Trophoblast cell (in vitro differentiated cells and primary cell): ENCODE measurements around the gene FHAD1.
A peak's percentile ranks its signal among the peaks of the same experiment; 100 is the strongest.

Experiments used
- DNase-seq, 2 donors: peaks; one replicate each; pipeline ENCODE4 v3.0.0-alpha.2; 2016
- H2AFZ ChIP-seq: 2 replicates; pipeline ENCODE4 v1.6.1; 2013; ENCODE audit warnings: low read length, moderate library complexity, mild to moderate bottlenecking; ENCODE audit not compliant: insufficient read depth, poor library complexity
- H2AK5ac ChIP-seq: 2 replicates; pipeline ENCODE4 v1.6.1; 2013; ENCODE audit warnings: mild to moderate bottlenecking, low read length
- H2BK120ac ChIP-seq: 2 replicates; pipeline ENCODE4 v1.6.1; 2013; ENCODE audit warnings: low read length, mild to moderate bottlenecking, moderate library complexity; ENCODE audit not compliant: insufficient read depth, poor library complexity
- H2BK12ac ChIP-seq: 2 replicates; pipeline ENCODE4 v1.6.1; 2013; ENCODE audit warnings: mild to moderate bottlenecking, low read length, moderate library complexity
- H2BK5ac ChIP-seq: 2 replicates; pipeline ENCODE4 v1.6.1; 2013; ENCODE audit warnings: low read length, low read depth, moderate library complexity, mild to moderate bottlenecking; ENCODE audit not compliant: poor library complexity
- H3K14ac ChIP-seq: 2 replicates; pipeline ENCODE4 v1.6.1; 2013; ENCODE audit warnings: mild to moderate bottlenecking, low read length
- H3K18ac ChIP-seq: 2 replicates; pipeline ENCODE4 v1.6.1; 2013; ENCODE audit warnings: mild to moderate bottlenecking, low read length
- H3K23ac ChIP-seq: 2 replicates; pipeline ENCODE4 v1.6.1; 2013; ENCODE audit warnings: low read length
- H3K27ac ChIP-seq: 2 replicates; pipeline ENCODE4 v1.5.1; 2013; ENCODE audit warnings: low read depth, mild to moderate bottlenecking, inconsistent platforms, low read length, moderate library complexity
- H3K27me3 ChIP-seq: 2 replicates; pipeline ENCODE4 v1.6.1; 2013; ENCODE audit warnings: inconsistent platforms, mild to moderate bottlenecking, low read length, moderate library complexity; ENCODE audit not compliant: insufficient read depth
- H3K36me3 ChIP-seq, 2 experiments: 1 replicate in 1 of 2; 2 replicates in 1 of 2; pipeline ENCODE4 v1.6.1; 2013; ENCODE audit warnings: low read length in 2 of 2, mild to moderate bottlenecking in 2 of 2, moderate library complexity in 1 of 2; ENCODE audit not compliant: insufficient read depth in 2 of 2, control insufficient read depth in 1 of 2
- H3K4ac ChIP-seq: 2 replicates; pipeline ENCODE4 v1.6.1; 2013; ENCODE audit warnings: low read depth, mild to moderate bottlenecking, low read length, moderate library complexity
- H3K4me1 ChIP-seq, 2 experiments: 1 replicate in 1 of 2; 2 replicates in 1 of 2; pipeline ENCODE4 v1.6.1; 2013; ENCODE audit warnings: low read length in 2 of 2, mild to moderate bottlenecking in 2 of 2, moderate library complexity in 1 of 2; ENCODE audit not compliant: insufficient read depth in 2 of 2, control insufficient read depth in 1 of 2
- H3K4me2 ChIP-seq: 2 replicates; pipeline ENCODE4 v1.6.1; 2013; ENCODE audit warnings: inconsistent platforms, mild to moderate bottlenecking, low read length, moderate library complexity
- H3K4me3 ChIP-seq: 2 replicates; pipeline ENCODE4 v1.5.1; 2013; ENCODE audit warnings: mild to moderate bottlenecking, low read depth, low read length, inconsistent platforms
- H3K79me1 ChIP-seq: one replicate; pipeline ENCODE4 v1.6.1; 2013; ENCODE audit warnings: low read length
- H3K79me2 ChIP-seq: 2 replicates; pipeline ENCODE4 v1.6.1; 2013; ENCODE audit warnings: low read length, mild to moderate bottlenecking; ENCODE audit not compliant: control insufficient read depth, insufficient read depth, poor library complexity
- H3K9ac ChIP-seq: 2 replicates; pipeline ENCODE4 v1.6.1; 2013; ENCODE audit warnings: mild to moderate bottlenecking, low read length
- H3K9me3 ChIP-seq: 2 replicates; pipeline ENCODE4 v1.6.1; 2013; ENCODE audit warnings: low read depth, mild to moderate bottlenecking, control low read depth, inconsistent platforms, low read length; ENCODE audit not compliant: insufficient read depth
- H4K12ac ChIP-seq: 2 replicates; pipeline ENCODE4 v1.6.1; 2013; ENCODE audit warnings: low read depth, mild to moderate bottlenecking, low read length, moderate library complexity
- H4K8ac ChIP-seq: 2 replicates; pipeline ENCODE4 v1.6.1; 2013; ENCODE audit warnings: low read depth, mild to moderate bottlenecking, low read length, moderate library complexity
- H4K91ac ChIP-seq: one replicate; pipeline ENCODE4 v1.6.1; 2013; ENCODE audit warnings: low read depth, mild to moderate bottlenecking, low read length, moderate library complexity
- WGBS: extraction: QIAGEN DNeasy Blood & Tissue Kit; methylation state at CpG from one replicate; pipeline ENCODE4 v1.1.7; 2013; ENCODE audit warnings: missing lambda C conversion rate; ENCODE audit not compliant: insufficient read length, insufficient coverage; ENCODE audit errors: extremely low coverage; 5-methylcytosine and 5-hydroxymethylcytosine counted together

The FHAD1 gene

GRCh38 chr1:15201849-15202551 lies 45.0 kb upstream of the FHAD1 start:
- no CpG with 5 or more reads among the region's 13 CpGs for WGBS
- no peak overlapping the region for H2BK120ac ChIP-seq

DNA sequence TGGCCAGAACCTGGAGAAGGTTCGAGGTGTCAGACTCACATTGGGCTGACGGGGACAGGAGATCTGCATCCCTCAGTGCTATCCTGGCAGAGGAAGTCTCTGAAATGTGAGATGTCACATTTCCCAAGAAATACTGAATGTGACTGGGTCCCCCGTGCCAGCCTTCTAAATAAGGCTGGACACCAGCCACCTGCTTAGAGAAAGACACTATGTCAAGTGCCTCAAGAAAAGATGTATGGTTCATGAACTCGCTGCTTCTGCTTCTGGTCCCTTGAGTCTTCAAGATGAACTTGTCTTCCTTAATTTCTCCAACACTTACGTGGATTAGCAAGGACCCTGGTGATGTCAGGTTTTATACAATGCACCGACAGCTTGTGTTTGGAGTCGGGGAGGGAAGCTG lies 42.1 kb upstream of the FHAD1 start:
- Histone ChIP-seq H2AFZ (no peak overlapping the region), H2BK12ac (no peak overlapping the region), H2BK5ac (no peak overlapping the region), H4K8ac (no peak overlapping the region), H3K27ac (no peak overlapping the region), H4K91ac (no peak overlapping the region), H2BK120ac (no peak overlapping the region), H3K36me3 (no peaks in the 10 kb centered on the region), H3K9me3 (no peaks in the 10 kb centered on the region), H3K4me1 (peaks cover 11 to 16% of the 10 kb centered on the region in 2 experiments), H3K4me2 (no peak overlapping the region), H3K9ac (no peak overlapping the region), H3K79me2 (no peaks in the 10 kb centered on the region), H3K27me3 (no peaks in the 10 kb centered on the region), H3K14ac (no peak overlapping the region), H2AK5ac (no peak overlapping the region), H3K79me1 (no peaks in the 10 kb centered on the region), H3K4ac (no peak overlapping the region), H3K4me3 (no peak overlapping the region), H3K23ac (no peak overlapping the region), H4K12ac (no peak overlapping the region), H3K18ac (no peak overlapping the region)
- DNase-seq = no peak
- no CpG with 5 or more reads among the region's 7 CpGs for WGBS

More at GRCh38 chr1:15201849-15202551, 45.0 kb upstream of the FHAD1 start:
- H3K79me2 ChIP-seq = no peaks in the 10 kb centered on the region
- no peaks in the 10 kb centered on the region for H3K9me3 ChIP-seq
- H3K27me3 ChIP-seq = no peaks in the 10 kb centered on the region
- no peaks in the 10 kb centered on the region for H3K36me3 ChIP-seq
- H3K9ac ChIP-seq = no peak overlapping the region
- H3K4me1 ChIP-seq = peaks cover 11 to 16% of the 10 kb centered on the region in 2 experiments
- no peak overlapping the region for H3K4me2 ChIP-seq
- H3K14ac ChIP-seq = no peak overlapping the region
- no peak overlapping the region for H4K8ac ChIP-seq
- H3K4ac ChIP-seq = no peak overlapping the region
- no peak overlapping the region for H4K91ac ChIP-seq
- no peak overlapping the region for H3K27ac ChIP-seq
- no peak overlapping the region for H2AFZ ChIP-seq
- no peak overlapping the region for H3K23ac ChIP-seq
- no peak overlapping the region for H4K12ac ChIP-seq
- no peak overlapping the region for H3K4me3 ChIP-seq
- H3K18ac ChIP-seq = no peak overlapping the region
- no peak overlapping the region for H2AK5ac ChIP-seq
- no peak for DNase-seq
- H2BK5ac ChIP-seq = no peak overlapping the region
- no peaks in the 10 kb centered on the region for H3K79me1 ChIP-seq
- no peak overlapping the region for H2BK12ac ChIP-seq

GRCh38 chr1:15205586-15206346 lies 41.3 kb upstream of the FHAD1 start:
- no peaks in the 10 kb centered on the region for H3K79me1 ChIP-seq
- H3K4ac ChIP-seq = no peak overlapping the region
- no peak overlapping the region for H2AK5ac ChIP-seq
- H3K36me3 ChIP-seq = no peaks in the 10 kb centered on the region
- WGBS = no CpG with 5 or more reads among the region's 12 CpGs
- H4K12ac ChIP-seq = no peak overlapping the region
- DNase-seq = no peak
- H3K9me3 ChIP-seq = no peaks in the 10 kb centered on the region
- no peak overlapping the region for H4K91ac ChIP-seq
- no peak overlapping the region for H3K4me3 ChIP-seq
- no peak overlapping the region for H2AFZ ChIP-seq
- no peak overlapping the region for H3K23ac ChIP-seq
- H4K8ac ChIP-seq = no peak overlapping the region
- no peak overlapping the region for H3K14ac ChIP-seq
- no peaks in the 10 kb centered on the region for H3K27me3 ChIP-seq
- no peak overlapping the region for H2BK5ac ChIP-seq
- no peak overlapping the region for H3K27ac ChIP-seq
- no peak overlapping the region for H3K4me2 ChIP-seq
- H3K4me1 ChIP-seq = peaks cover 10 to 15% of the 10 kb centered on the region in 2 experiments
- H3K79me2 ChIP-seq = no peaks in the 10 kb centered on the region
- no peak overlapping the region for H3K18ac ChIP-seq
- no peak overlapping the region for H2BK120ac ChIP-seq
- H3K9ac ChIP-seq = no peak overlapping the region
- no peak overlapping the region for H2BK12ac ChIP-seq

GRCh38 chr1:15206418-15207030 lies 40.5 kb upstream of the FHAD1 start:
- Histone ChIP-seq H2BK120ac (no peak overlapping the region), H3K18ac (no peak overlapping the region), H4K8ac (no peak overlapping the region), H3K4me3 (no peak overlapping the region), H3K4ac (no peak overlapping the region), H2AFZ (no peak overlapping the region), H3K9ac (no peak overlapping the region), H3K36me3 (no peaks in the 10 kb centered on the region), H2BK5ac (no peak overlapping the region), H3K27me3 (no peaks in the 10 kb centered on the region), H3K23ac (no peak overlapping the region), H3K79me2 (no peaks in the 10 kb centered on the region), H4K91ac (no peak overlapping the region), H3K27ac (no peak overlapping the region), H3K4me1 (peaks cover 8 to 11% of the 10 kb centered on the region in 2 experiments), H4K12ac (no peak overlapping the region), H3K14ac (no peak overlapping the region), H2AK5ac (no peak overlapping the region), H2BK12ac (no peak overlapping the region), H3K9me3 (no peaks in the 10 kb centered on the region), H3K4me2 (no peak overlapping the region), H3K79me1 (no peaks in the 10 kb centered on the region)
- peak; percentile 94 for DNase-seq
- no CpG with 5 or more reads among the region's 8 CpGs for WGBS
